ENCODE results near the gene CTBP2. TPM values are rescaled to one million over a fixed set of nuclear protein-coding genes. Genes with fewer than 3 reads are reported as not detected.

The CTBP2 gene
- total RNA-seq, 2 experiments from 2014 or later: 0.29 to 0.40 TPM

DNA sequence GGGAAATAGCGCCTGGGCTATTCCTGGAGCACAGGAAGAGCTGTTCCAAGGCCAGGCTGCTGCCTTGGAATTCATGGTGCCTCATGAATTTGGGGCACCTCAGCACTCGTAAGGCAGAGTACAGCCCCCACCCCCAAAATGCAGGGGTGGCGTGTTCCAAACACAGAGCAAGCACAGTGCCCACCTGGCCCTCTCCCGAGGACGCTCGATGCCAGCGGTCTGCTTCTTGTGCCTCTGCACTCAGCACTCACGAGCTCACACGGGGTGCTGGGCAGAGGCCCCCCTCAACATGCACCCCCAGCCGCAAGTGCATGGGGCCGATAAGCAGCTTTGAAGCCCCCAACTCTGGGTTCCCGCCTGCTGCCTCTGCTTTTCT, 158.3 kb downstream of the CTBP2 start:
- Mint-ChIP-seq H3K4me3 (no peak overlapping the region), H3K27ac (no peak overlapping the region), H3K36me3 (ENCODE audit: low read depth) (no peaks in the 10 kb centered on the region), H3K9me3 (ENCODE audit: insufficient read depth) (no peaks in the 10 kb centered on the region), H3K4me1 (ENCODE audit: low read depth) (peaks cover 2% of the 10 kb centered on the region), H3K27me3 (ENCODE audit: low read depth) (peaks cover under 1% of the 10 kb centered on the region)
- CTCF ChIA-PET: no interaction called here
- ATAC-seq: no peak
- POLR2A ChIA-PET: no interaction called here
- no peak for DNase-seq

DNA sequence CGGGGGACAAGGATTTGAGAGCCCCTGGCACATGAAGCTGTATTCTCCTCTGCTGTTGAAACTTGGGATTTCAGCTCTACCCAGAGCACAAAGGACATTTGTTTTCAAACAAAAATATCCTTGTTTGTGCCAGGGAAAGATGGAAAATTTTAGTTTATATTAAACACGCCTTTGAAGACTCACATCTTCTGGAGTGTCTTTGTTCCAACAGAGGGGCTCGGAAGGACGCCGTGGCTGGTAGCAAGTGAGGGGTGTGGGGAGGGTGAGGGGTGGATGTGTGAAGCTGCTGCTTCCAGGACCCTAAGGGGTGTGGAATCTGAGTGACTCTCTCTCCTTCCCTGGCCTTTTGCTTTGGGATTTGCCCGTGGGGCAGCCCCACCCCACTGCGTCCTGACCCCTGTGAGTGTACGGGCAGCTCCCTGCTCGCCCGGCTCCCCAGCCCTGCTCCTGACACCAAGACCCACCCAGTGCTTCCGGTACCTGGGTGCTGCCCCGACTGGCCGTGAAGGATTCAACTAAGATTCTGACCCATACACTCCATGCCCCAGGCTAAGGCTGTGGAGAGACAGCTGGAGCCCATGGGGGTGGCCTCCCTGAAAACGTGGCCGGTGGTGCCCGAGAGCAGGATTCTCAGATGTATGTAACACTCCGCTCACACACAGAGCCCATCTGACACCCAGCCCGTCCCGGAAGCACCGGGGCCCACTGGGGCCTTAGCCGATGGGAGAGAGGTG, 158.9 kb downstream of the CTBP2 start:
- CTCF ChIA-PET: no interaction called here
- Mint-ChIP-seq H3K27ac (no peak overlapping the region), H3K27me3 (ENCODE audit: low read depth) (no peaks in the 10 kb centered on the region), H3K36me3 (ENCODE audit: low read depth) (no peaks in the 10 kb centered on the region), H3K9me3 (ENCODE audit: insufficient read depth) (no peaks in the 10 kb centered on the region), H3K4me1 (ENCODE audit: low read depth) (peaks cover 2% of the 10 kb centered on the region), H3K4me3 (no peak overlapping the region)
- DNase-seq (no peak), ATAC-seq (no peak)
- POLR2A ChIA-PET: no interaction called here

DNA sequence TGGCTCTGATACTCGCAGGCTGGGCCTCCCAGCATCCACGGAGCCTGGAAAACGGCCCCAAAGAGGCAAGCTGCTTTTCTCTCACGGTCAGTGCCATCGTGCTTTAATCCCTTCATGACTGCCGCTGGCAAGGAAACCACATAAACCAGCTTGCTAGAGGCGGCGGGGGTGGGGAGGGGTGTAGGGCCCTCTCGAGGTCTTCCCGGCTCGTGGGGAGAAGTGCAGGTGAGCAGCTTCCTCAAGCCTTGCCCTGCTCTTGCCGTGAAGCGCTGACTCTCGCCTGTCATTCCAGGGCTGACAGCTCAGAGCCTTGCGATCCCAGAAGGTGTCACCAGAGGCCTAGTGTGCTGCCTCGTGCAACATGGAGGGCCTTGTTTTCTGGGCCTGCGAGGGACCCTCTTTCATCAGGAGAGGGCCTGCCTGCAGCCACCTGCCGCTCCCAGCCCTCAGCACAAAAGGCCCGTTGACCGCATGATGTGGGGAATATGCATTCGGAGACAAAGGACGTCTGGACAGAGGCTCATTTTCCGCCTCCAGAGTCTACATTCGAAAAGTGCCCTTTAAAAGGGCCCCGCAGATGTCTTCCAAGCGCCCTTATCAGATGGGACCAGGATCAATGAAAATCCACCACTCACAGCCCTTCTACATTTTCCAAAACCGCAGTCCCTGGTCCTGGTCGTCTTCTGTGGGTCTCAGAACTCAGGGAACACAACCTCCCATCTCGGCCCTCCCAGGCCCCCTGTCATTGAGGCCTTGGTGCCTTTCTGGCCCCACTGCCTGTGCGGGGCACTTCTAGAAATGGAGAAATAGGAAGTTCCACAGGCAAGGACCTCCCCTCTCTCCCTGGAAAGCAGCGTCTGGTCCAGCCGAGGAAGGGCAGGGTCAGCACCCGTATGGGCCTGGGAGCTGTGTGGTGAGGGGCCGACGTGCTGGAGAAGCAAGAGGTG, 159.7 kb downstream of the CTBP2 start:
- POLR2A ChIA-PET: no interaction called here
- Mint-ChIP-seq H3K9me3 (ENCODE audit: insufficient read depth) (no peaks in the 10 kb centered on the region), H3K36me3 (ENCODE audit: low read depth) (no peaks in the 10 kb centered on the region), H3K27me3 (ENCODE audit: low read depth) (no peaks in the 10 kb centered on the region), H3K27ac (no peak overlapping the region), H3K4me1 (ENCODE audit: low read depth) (peaks cover 2% of the 10 kb centered on the region), H3K4me3 (no peak overlapping the region)
- DNase-seq (no peak), ATAC-seq (no peak)
- CTCF ChIA-PET: interaction anchor here (1.2 kb wide), 1 partner anchor 9 kb away, joined by 4 read pairs; no protein-coding TSS in a partner anchor

DNA sequence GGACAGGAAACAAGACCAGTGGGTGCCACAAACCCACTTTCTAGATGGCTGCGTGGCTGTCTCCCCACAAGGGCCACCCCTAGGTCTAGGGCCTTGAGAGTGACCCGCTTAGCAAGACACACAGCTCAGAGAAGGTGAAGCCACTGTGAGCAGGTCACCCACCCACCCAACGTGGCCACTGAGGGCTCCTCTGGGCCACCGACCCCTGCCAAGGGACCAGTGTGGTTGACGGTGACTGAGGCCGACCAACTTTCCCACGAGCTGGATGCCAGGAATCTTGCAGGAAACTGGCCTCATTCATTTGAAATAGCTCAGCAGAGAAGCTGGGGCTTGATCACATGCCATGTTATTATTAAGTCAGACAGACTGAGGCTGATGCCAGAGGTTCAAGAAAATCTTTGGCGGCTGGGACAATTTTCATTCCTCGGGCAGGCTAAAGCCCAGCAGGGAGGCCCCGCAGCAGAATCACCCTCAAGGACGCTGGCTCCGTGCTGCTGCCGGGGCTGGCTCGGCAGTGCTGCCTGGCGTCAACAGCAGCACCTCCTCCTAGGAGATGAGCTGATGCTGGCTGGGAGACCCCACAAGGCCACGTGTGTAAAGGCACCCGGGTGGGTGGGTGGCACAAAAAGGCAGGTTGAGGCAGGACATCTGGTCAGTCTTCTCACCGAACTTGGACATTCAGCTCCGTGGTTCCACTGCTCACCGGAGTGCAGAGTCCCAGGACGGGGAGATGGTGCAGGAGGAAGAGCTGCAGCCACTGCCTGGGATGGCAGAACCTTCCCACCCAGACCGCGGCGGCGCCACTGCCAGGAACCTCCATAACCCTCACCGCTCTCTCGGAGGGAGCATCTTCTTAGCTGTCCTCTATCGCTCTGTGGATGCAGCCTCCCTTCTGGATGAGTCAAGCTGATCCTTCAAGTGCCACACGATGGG, 160.7 kb downstream of the CTBP2 start:
- no peak overlapping the region for H3K27ac Mint-ChIP-seq
- no peak for DNase-seq
- H3K36me3 Mint-ChIP-seq (ENCODE audit: low read depth): no peaks in the 10 kb centered on the region
- H3K4me3 Mint-ChIP-seq: no peak overlapping the region
- no peak for ATAC-seq
- no peaks in the 10 kb centered on the region for H3K9me3 Mint-ChIP-seq (ENCODE audit: insufficient read depth)
- no peaks in the 10 kb centered on the region for H3K27me3 Mint-ChIP-seq (ENCODE audit: low read depth)
- ChIA-PET POLR2A (no interaction called here), CTCF (interaction anchor here (1.2 kb wide), 1 partner anchor 8 kb away, joined by 4 read pairs; no protein-coding TSS in a partner anchor)
- H3K4me1 Mint-ChIP-seq (ENCODE audit: low read depth): peaks cover 2% of the 10 kb centered on the region

DNA sequence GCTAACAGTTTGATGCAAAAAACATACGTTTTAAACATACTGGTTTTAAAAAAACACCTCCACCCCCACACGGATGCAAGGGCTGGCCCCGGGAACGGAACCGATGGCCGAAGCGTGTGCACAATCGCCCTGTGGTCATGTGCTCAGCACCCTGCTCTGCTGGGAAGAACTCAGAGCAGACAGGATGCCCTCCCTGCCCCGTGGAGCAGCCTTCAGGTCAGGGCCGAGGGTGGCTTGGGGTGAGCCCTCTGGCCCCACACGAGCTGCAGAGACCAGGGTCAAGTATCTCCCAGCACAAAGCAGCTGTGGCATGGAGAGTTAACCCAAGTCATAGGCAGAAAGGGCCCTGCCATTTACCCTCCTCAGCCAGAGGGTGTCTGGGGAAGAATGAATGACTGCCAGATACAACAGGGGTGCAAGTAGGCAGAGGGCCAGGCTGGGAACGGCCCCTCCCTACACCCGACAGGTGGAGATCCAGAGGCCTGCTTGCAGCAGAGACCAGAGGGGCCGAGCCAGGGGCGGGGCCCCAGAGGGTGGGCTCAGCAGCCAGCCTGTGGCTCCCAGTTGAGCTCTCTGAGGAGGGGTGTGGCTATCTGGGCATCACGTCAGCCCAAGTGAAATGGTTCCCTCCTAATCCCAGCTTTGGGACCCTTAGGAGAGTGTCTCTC, 161.6 kb downstream of the CTBP2 start:
- Mint-ChIP-seq H3K27ac (no peak overlapping the region), H3K36me3 (ENCODE audit: low read depth) (no peaks in the 10 kb centered on the region), H3K9me3 (ENCODE audit: insufficient read depth) (no peaks in the 10 kb centered on the region), H3K27me3 (ENCODE audit: low read depth) (no peaks in the 10 kb centered on the region), H3K4me1 (ENCODE audit: low read depth) (peaks cover 2% of the 10 kb centered on the region), H3K4me3 (no peak overlapping the region)
- ATAC-seq (no peak), DNase-seq (no peak)
- POLR2A ChIA-PET: no interaction called here
- CTCF ChIA-PET: no interaction called here

DNA sequence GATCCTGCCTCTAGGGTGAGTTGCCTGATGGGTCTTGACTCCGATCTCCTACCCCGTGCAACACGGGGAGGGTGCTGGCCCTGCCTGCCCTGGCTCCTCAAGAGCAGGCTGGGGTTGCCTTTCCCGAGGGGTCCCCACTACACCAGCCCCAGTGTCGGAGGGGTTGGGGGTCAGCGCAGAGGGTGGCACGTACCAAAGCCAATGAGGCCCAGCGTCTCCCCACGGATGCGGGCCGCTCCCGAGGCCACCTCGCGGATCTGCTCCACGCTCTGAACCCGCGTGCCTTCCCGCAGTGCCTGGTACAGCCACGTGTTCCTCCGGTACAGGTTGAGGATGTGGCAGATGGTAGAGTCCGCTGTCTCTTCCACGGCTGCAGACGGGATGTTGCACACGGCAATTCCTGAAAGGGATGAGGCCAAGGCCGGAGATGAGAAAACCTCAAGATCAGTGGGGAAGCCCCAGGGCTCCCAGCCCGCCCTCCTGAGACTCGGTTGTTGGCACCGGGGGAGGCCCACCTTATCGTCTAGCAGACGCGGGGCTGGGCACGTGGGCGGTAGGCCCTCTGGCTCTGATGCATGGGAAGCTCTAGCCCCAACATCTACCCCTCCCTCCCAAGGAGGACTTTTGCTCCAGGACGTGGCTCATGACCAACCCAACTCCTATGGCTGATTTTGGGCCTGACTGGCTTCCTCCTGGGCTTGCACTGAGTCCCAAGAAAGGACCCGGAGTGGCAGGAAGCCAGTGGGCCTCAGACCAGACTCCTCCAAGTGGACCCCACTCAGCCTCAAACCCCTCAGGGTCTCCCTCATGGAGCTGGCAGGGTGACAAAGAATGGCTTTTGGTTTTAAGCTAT, 162.4 kb downstream of the CTBP2 start:
- H3K36me3 Mint-ChIP-seq (ENCODE audit: low read depth): no peaks in the 10 kb centered on the region
- ChIA-PET CTCF (no interaction called here), POLR2A (no interaction called here)
- H3K4me3 Mint-ChIP-seq: no peak overlapping the region
- DNase-seq: no peak
- H3K27ac Mint-ChIP-seq: no peak overlapping the region
- ATAC-seq: no peak
- H3K4me1 Mint-ChIP-seq (ENCODE audit: low read depth): peaks cover 2% of the 10 kb centered on the region
- no peaks in the 10 kb centered on the region for H3K9me3 Mint-ChIP-seq (ENCODE audit: insufficient read depth)
- H3K27me3 Mint-ChIP-seq (ENCODE audit: low read depth): no peaks in the 10 kb centered on the region

DNA sequence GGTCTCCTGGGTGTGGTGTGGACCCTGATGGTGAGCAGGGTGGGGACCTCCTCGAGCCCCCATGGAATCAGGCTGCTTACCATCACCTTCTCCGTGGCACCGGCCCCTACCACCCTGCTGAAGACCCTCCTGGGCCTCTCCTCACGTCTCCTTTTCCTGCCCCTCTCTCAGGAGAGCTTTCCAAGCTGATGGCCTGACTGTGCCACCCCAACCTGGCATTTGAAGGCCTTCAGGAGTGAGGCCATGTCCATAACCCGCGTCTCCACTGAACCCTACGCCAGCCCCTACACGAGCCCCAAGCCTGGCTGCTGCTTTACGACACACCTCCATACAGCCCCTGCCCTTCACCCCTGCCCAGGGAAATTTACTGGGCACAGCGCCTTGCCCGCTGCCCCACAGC, 163.1 kb downstream of the CTBP2 start:
- ChIA-PET POLR2A (no interaction called here), CTCF (no interaction called here)
- peaks cover 2% of the 10 kb centered on the region for H3K4me1 Mint-ChIP-seq (ENCODE audit: low read depth)
- no peak for ATAC-seq
- no peak overlapping the region for H3K27ac Mint-ChIP-seq
- DNase-seq: no peak
- H3K9me3 Mint-ChIP-seq (ENCODE audit: insufficient read depth): no peaks in the 10 kb centered on the region
- H3K4me3 Mint-ChIP-seq: no peak overlapping the region
- H3K27me3 Mint-ChIP-seq (ENCODE audit: low read depth): no peaks in the 10 kb centered on the region
- no peaks in the 10 kb centered on the region for H3K36me3 Mint-ChIP-seq (ENCODE audit: low read depth)

DNA sequence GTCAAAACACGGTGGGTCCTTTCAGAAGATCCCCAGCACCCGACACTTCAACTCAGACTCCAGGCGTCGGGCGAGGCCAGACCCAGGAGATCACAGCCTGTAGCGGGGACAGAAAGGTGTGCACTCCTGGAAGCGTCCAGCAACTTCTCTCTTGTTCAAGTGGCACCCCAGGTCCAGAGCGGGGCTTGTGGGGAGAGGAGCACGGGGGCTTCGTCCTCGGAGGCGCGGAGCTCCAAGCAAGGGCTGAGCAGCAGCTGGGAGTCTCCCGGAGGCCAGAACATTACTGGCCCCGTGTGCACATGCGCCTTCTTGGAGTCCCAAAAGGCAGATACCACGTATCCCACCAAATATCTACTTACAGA, 163.5 kb downstream of the CTBP2 start:
- Mint-ChIP-seq H3K4me1 (ENCODE audit: low read depth) (peaks cover 2% of the 10 kb centered on the region), H3K27me3 (ENCODE audit: low read depth) (no peaks in the 10 kb centered on the region), H3K9me3 (ENCODE audit: insufficient read depth) (no peaks in the 10 kb centered on the region), H3K36me3 (ENCODE audit: low read depth) (no peaks in the 10 kb centered on the region), H3K4me3 (no peak overlapping the region), H3K27ac (no peak overlapping the region)
- DNase-seq (no peak), ATAC-seq (no peak)
- ChIA-PET POLR2A (no interaction called here), CTCF (no interaction called here)

DNA sequence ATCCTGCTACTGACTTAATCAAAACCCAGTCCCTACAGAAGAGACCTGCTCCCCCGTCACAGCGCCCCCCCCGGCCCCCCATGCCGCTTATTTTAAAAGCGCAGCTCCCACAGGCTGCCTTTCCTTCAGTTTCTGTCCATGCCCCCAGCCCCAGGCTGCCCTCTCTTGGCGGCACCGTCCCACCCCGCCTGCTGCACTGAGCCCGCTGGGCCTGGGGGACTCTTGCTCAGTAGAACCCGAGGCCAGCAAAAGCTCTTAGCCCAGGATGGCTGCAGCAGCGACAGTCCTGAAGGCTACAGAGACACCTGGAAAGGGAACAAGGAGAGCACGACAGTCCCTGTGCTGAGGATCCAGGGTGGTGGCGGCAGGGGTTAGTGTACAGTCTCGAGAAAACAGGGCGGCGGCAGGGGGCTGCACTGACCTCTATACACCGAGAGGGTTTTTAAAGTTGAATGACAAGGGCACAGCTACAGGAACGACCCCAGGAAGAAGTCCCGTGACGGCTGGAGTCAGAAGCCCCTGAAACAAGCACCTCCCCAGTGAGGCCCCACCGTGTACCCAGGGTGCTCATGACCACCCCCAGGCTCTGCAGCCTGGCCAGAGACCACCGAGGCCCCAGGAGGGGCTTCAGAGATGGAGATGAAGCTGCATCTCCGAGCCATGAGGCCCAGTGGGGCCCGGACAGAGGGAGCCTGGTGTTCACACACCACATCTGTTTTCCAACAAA, 164.1 kb downstream of the CTBP2 start:
- Mint-ChIP-seq H3K27ac (no peak overlapping the region), H3K9me3 (ENCODE audit: insufficient read depth) (no peaks in the 10 kb centered on the region), H3K4me1 (ENCODE audit: low read depth) (peaks cover 2% of the 10 kb centered on the region), H3K27me3 (ENCODE audit: low read depth) (no peaks in the 10 kb centered on the region), H3K36me3 (ENCODE audit: low read depth) (no peaks in the 10 kb centered on the region), H3K4me3 (no peak overlapping the region)
- ATAC-seq (no peak), DNase-seq (no peak)
- ChIA-PET CTCF (no interaction called here), POLR2A (no interaction called here)

DNA sequence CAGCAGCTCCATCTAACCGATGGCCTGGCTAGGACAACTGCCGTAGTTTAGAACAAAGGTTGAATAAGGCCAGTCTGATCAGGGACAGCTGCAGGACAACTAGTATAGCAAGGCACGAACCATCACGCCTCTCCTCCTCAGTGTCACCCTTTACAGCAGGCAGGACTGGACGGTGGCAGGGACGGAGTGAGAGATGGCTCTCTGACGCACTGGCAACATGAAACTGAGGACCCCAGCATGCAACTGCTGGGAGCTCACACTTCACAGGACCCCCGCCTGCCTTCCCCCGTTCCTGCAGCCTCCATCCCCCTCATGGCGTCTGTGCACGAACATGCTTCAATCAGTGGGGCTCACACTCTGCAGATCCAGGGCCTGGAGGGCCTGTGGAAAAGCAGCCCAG, 164.8 kb downstream of the CTBP2 start:
- H3K27me3 Mint-ChIP-seq (ENCODE audit: low read depth): no peaks in the 10 kb centered on the region
- no peak overlapping the region for H3K4me3 Mint-ChIP-seq
- no peaks in the 10 kb centered on the region for H3K36me3 Mint-ChIP-seq (ENCODE audit: low read depth)
- no peak for ATAC-seq
- ChIA-PET CTCF (no interaction called here), POLR2A (no interaction called here)
- no peaks in the 10 kb centered on the region for H3K9me3 Mint-ChIP-seq (ENCODE audit: insufficient read depth)
- H3K27ac Mint-ChIP-seq: no peak overlapping the region
- DNase-seq: no peak
- peaks cover 2% of the 10 kb centered on the region for H3K4me1 Mint-ChIP-seq (ENCODE audit: low read depth)
